Measurements from ENCODE around the gene CHCHD6.

CHCHD6 gene

DNA sequence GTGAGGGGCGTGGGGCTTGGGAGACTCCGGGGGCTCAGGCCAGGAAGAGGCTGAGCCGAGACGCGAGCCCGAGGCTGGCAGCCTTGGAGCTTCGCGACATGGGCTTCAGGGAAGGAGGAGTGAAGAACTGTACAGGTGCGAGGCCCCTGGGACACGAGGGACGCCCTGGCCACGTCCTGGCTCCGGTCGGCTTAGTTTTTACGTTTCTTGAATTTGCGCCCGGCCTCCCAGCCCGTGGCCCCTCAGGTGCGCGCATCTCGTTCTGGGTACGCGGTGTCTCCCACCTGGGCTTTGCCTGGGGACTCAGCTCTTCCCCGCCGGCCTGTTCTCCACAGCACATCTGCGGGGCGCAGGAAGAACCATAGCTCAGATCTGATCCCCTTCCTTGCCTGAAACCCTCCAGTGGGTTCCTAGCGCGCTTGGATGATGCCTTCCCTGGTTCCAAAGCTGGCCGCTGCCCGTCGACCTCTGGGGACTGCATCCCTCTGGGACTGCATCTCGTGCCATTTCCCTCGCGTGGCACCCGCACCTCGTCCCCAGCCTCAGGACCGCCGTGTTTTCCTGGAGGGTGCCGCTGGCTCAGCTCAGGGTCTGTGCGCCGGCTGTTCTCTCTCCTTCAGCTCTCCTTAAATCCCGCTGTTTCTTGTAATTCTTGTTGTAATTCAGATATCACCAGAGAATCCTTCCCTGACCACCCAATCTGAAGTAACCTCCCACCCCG, 614 bp downstream of the CHCHD6 start:
- TF ChIP-seq, protein P1, sequence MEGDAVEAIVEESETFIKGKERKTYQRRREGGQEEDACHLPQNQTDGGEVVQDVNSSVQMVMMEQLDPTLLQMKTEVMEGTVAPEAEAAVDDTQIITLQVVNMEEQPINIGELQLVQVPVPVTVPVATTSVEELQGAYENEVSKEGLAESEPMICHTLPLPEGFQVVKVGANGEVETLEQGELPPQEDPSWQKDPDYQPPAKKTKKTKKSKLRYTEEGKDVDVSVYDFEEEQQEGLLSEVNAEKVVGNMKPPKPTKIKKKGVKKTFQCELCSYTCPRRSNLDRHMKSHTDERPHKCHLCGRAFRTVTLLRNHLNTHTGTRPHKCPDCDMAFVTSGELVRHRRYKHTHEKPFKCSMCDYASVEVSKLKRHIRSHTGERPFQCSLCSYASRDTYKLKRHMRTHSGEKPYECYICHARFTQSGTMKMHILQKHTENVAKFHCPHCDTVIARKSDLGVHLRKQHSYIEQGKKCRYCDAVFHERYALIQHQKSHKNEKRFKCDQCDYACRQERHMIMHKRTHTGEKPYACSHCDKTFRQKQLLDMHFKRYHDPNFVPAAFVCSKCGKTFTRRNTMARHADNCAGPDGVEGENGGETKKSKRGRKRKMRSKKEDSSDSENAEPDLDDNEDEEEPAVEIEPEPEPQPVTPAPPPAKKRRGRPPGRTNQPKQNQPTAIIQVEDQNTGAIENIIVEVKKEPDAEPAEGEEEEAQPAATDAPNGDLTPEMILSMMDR (IDR thresholded peaks at IDR 0.05; ENCODE audit: insufficient read depth, low read depth, low read length, missing control alignments): no peak
- peak overlapping the region; percentile 69 for H3K4me3 ChIP-seq (ENCODE audit: low read length)
- peak; percentile 15 for DNase-seq (ENCODE audit: low read depth)

DNA sequence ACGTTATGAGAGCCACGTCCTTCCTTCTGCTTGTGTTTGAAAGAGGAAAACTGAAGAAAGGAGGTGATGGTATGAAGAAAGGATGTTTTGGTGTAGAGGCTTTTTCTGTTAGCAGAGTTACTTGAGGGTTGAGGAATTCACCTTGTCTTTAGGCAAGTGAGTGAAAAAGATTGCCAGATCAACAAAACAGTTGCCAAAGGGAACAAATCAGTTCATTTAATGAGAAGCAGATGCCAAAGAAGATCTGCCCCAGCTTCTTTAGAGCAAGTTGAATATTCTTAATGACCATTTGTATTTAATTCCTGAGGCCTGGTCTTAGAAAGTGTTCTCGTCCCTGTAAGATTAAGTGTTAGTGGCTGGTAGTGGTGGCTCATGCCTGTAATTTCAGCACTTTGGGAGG, 2.6 kb downstream of the CHCHD6 start:
- TF ChIP-seq, protein P1 (IDR thresholded peaks at IDR 0.05; ENCODE audit: insufficient read depth, low read depth, low read length, missing control alignments): no peak
- no peak for DNase-seq (ENCODE audit: low read depth)
- H3K4me3 ChIP-seq (ENCODE audit: low read length): no peak overlapping the region

DNA sequence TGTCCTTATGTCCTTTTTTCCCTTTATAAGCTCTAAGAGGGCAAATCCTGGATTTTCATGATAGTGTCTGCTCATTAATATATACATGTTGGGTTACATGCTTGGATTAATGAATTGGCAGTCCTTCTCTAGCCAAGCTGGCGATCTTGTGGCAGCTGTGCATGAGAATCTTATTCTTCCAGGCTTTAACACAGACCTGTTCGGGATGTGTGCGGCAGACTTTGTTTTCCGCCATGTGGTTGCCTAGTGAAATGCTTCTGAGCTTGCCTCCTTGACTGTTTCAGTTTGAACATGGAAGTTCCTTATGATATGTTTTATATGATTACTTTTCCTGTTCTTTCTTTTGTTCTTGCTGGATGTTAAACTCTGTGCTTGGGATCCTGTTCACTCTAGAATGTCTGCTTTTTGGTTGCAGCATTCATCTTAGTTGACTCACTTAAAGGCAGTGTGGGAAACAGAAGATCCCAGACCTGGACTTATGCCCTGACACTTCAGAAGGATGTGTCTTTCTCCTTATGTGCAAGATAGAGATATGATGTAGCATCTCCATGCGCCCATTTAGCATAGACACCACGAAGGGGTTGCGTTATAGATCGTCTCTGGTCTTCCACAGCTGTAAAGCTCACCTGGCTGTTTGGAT, 7.2 kb downstream of the CHCHD6 start:
- H3K4me3 ChIP-seq (ENCODE audit: low read length): no peak overlapping the region
- TF ChIP-seq, protein P1 (IDR thresholded peaks at IDR 0.05; ENCODE audit: insufficient read depth, low read depth, low read length, missing control alignments): no peak
- DNase-seq (ENCODE audit: low read depth): peak; percentile 14

DNA sequence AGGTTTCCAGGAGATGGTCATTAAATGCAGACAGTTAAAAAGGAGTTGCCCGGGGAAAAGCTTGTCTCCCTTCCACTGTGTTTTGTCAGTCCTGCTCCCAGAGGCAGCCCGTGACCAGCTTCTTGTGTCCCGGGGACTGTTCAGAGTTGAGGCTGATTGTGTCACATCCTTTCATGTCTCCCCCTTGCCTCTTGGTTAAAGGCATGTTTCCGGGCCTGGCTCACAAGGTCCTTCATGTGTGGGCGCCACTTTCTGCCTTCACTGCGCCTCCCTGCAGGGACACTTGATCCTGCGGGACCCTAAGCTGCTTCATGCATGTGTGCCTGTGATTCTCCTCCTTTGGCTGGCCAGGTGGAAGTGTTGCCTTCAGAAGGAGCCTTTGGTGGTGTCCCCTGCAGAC, 9.2 kb downstream of the CHCHD6 start:
- no peak for DNase-seq (ENCODE audit: low read depth)
- TF ChIP-seq, protein P1 (IDR thresholded peaks at IDR 0.05; ENCODE audit: insufficient read depth, low read depth, low read length, missing control alignments): no peak
- H3K4me3 ChIP-seq (ENCODE audit: low read length): no peak overlapping the region

DNA sequence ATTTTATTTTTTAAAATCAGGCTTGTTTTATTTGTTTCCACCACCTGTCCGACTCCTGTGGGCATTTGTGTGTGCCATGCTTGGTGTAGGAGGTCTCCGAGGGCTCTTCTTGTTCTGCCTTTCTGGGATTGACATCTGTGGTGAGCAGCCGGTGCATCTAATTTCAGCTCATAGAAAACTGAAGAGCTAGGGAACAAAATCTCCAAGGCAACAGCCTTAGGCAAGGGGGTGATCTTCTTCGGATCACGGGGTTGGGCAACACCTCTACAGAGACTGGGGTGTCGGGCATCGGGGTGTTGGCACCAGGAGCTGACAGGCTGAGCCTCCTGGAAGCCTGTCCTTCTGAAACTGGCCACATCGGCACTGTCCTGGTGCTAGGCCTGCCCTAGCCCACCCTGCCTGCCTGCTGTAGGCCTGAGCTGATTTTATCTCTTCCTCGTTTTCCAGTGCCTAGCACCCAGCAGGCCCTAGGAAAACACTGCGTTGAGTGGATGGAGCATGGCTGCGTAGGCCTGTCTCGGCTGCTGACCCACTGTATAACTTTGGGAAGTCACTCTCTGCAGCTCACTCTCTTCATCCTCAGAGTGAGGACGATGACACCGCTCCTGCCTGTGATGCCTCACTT, 10.3 kb downstream of the CHCHD6 start:
- no peak overlapping the region for H3K4me3 ChIP-seq (ENCODE audit: low read length)
- TF ChIP-seq, protein P1 (IDR thresholded peaks at IDR 0.05; ENCODE audit: insufficient read depth, low read depth, low read length, missing control alignments): no peak
- DNase-seq (ENCODE audit: low read depth): no peak

DNA sequence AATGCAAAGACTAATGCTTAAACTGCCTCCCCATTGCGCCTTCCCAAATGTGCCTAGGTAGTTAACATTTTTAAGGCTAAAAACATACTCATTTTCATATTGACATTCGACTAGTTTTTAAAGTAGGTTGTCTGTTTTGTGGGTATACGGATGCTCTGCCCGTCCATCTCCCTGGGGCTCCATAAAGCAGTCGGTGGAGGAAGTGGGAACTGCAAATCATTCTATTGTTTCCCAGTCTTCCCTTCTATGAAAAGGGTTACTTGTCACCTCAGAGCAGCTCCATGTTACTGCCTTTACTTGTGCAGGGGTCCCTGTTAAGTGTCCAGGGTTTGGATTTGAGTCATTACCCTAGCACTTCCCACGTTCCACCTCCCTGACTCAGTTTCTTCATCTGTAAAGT, 10.9 kb downstream of the CHCHD6 start:
- no peak overlapping the region for H3K4me3 ChIP-seq (ENCODE audit: low read length)
- TF ChIP-seq, protein P1 (IDR thresholded peaks at IDR 0.05; ENCODE audit: insufficient read depth, low read depth, low read length, missing control alignments): no peak
- DNase-seq (ENCODE audit: low read depth): no peak

Data from epithelial cell of esophagus (primary cell).